A673 (cell line): ENCODE results near the gene PDE8A. TPM values are rescaled to one million over a fixed set of nuclear protein-coding genes. Genes with fewer than 3 reads are reported as not detected.

ENCODE experiments used
- BruUV-seq: library from RNA; stranded (reverse); fragments of 400-500 nt; replicated peaks from 2 replicates; lab custom pipeline; 2021; lab: Mats Ljungman, UMichigan
- CTCF ChIA-PET: fragments of 300-600 bp; sonication (Branson Sonifier 250); formaldehyde crosslinking; loops from one replicate; lab custom pipeline; 2022; ENCODE audit warnings: antibody characterized with exemption; lab: Charles Lee
- POLR2A ChIA-PET: fragments of 300-600 bp; sonication (Branson Sonifier 250); formaldehyde crosslinking; loops from one replicate; lab custom pipeline; 2022; ENCODE audit warnings: antibody characterized with exemption; ENCODE audit not compliant: low non-redundant PET; lab: Charles Lee
- DNase-seq: peaks from one replicate; pipeline ENCODE4 v3.0.0-alpha.2; 2015; ENCODE audit warnings: low spot score
- H3K27ac ChIP-seq: fragments of 200-600 bp; sonication (generic); 2 replicates; pipeline ENCODE4 v1.5.1; 2016; ENCODE audit warnings: mixed run types, low read depth, mild to moderate bottlenecking, mixed read lengths, antibody characterized with exemption, low read length; ENCODE audit not compliant: poor library complexity, severe bottlenecking
- H3K27me3 ChIP-seq: fragments of 200-600 bp; sonication (generic); replicated peaks from 2 replicates; pipeline ENCODE4 v1.6.1; 2017; ENCODE audit warnings: mixed run types, low read depth, mild to moderate bottlenecking, mixed read lengths, antibody characterized with exemption, low read length; ENCODE audit not compliant: insufficient read depth, poor library complexity
- H3K36me3 ChIP-seq: fragments of 200-600 bp; sonication (generic); 2 replicates; pipeline ENCODE4 v1.6.1; 2016; ENCODE audit warnings: mixed run types, mild to moderate bottlenecking, mixed read lengths, antibody characterized with exemption, low read length; ENCODE audit not compliant: insufficient read depth, poor library complexity, severe bottlenecking
- H3K4me1 ChIP-seq: fragments of 200-600 bp; sonication (generic); 2 replicates; pipeline ENCODE4 v1.6.1; 2017; ENCODE audit warnings: mixed run types, mild to moderate bottlenecking, mixed read lengths, antibody characterized with exemption, low read length; ENCODE audit not compliant: insufficient read depth, poor library complexity, severe bottlenecking
- H3K4me3 ChIP-seq: fragments of 200-600 bp; sonication (generic); 2 replicates; pipeline ENCODE4 v1.5.1; 2016; ENCODE audit warnings: low read depth, mixed run types, mild to moderate bottlenecking, mixed read lengths, low read length; ENCODE audit not compliant: poor library complexity, severe bottlenecking
- H3K9me3 ChIP-seq: fragments of 200-600 bp; sonication (generic); 2 replicates; pipeline ENCODE4 v1.6.1; 2016; ENCODE audit warnings: mixed run types, low read depth, mild to moderate bottlenecking, mixed read lengths, antibody characterized with exemption, low read length; ENCODE audit not compliant: poor library complexity, severe bottlenecking
- EZH2 ChIP-seq: fragments of 200-600 bp; sonication (generic); IDR thresholded peaks from 2 replicates; pipeline ENCODE4 v1.6.1; 2017; ENCODE audit warnings: borderline replicate concordance, low read depth, mild to moderate bottlenecking, mixed read lengths, antibody characterized with exemption, low read length; ENCODE audit not compliant: poor library complexity, severe bottlenecking
- intact Hi-C: fragments of 100-400 bp; cut with micrococcal nuclease; formaldehyde crosslinking; loops from one replicate; pipeline ENCODE4 v1.10.0; 2022; ENCODE audit not compliant: unreplicated experiment
- total RNA-seq: library from RNA; stranded (reverse); gene quantifications from 2 replicates; pipeline ENCODE4 v1.2.3, GENCODE V29; 2021
- TF ChIP-seq, protein P1 (sequence below): fragments of 300-800, 200-600 bp; sonication (generic); conservative IDR thresholded peaks from 2 replicates; pipeline ENCODE4 v1.5.1; 2017; ENCODE audit warnings: low read depth, mild to moderate bottlenecking, antibody characterized with exemption, low read length, moderate library complexity, mixed read lengths

Gene PDE8A
- total RNA-seq, 1 experiment from 2014 or later: 80.7 TPM

DNA sequence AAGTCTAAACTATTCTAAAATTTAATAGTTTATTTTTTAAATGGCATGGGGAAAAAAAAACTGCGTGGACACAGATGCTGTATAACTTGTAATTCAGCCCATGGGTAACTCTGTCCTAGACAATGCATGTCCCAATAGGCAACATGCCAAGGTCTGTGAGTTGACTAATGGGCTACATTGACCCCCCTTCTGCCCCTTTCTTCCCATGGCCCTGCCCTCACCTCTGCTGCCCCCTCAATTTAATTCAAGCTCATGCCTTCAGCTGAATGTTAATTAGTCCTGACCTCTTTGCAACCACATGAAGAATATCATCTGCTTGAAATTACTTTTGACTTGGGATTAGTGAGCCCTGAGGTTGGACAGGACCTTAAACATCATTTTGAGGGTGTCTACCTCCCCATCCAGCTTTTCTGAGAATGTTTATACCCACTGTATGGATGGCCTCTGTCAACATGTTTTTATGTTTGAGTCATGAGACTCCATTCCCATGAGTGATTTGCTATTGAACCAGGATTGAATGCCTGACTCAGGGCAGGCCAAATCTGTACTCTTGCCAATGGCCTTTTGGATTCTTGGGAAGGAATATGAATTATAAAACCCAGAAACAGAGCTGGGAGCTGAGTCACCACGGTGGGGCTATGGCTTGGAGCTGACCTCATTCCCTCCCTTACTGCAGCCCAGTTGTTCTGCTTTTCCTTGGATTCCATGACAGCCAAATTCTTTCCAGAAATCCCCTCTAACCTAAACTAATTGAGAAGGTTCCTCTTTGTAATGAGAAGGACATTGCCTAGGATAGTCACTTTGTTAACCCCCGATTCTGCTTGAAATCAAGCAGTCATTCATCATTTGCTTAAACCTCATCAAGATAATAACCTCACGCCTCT is 33.5 kb upstream of the PDE8A start:
- POLR2A ChIA-PET: interaction anchor here (0.6 kb wide), 1 partner anchor 367 kb away, joined by 3 read pairs; no protein-coding TSS in a partner anchor
- CTCF ChIA-PET: no interaction called here
- no peaks in the 10 kb centered on the region for H3K36me3 ChIP-seq
- H3K4me1 ChIP-seq: no peaks in the 10 kb centered on the region
- no TSS peak for BruUV-seq
- H3K27ac ChIP-seq: no peak overlapping the region
- H3K9me3 ChIP-seq: no peaks in the 10 kb centered on the region
- TF ChIP-seq EZH2: no peak
- TF ChIP-seq, protein P1, sequence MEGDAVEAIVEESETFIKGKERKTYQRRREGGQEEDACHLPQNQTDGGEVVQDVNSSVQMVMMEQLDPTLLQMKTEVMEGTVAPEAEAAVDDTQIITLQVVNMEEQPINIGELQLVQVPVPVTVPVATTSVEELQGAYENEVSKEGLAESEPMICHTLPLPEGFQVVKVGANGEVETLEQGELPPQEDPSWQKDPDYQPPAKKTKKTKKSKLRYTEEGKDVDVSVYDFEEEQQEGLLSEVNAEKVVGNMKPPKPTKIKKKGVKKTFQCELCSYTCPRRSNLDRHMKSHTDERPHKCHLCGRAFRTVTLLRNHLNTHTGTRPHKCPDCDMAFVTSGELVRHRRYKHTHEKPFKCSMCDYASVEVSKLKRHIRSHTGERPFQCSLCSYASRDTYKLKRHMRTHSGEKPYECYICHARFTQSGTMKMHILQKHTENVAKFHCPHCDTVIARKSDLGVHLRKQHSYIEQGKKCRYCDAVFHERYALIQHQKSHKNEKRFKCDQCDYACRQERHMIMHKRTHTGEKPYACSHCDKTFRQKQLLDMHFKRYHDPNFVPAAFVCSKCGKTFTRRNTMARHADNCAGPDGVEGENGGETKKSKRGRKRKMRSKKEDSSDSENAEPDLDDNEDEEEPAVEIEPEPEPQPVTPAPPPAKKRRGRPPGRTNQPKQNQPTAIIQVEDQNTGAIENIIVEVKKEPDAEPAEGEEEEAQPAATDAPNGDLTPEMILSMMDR: no peak
- intact Hi-C loops: no loop called here
- no peak for DNase-seq
- H3K4me3 ChIP-seq: no peak overlapping the region
- H3K27me3 ChIP-seq: no peaks in the 10 kb centered on the region

DNA sequence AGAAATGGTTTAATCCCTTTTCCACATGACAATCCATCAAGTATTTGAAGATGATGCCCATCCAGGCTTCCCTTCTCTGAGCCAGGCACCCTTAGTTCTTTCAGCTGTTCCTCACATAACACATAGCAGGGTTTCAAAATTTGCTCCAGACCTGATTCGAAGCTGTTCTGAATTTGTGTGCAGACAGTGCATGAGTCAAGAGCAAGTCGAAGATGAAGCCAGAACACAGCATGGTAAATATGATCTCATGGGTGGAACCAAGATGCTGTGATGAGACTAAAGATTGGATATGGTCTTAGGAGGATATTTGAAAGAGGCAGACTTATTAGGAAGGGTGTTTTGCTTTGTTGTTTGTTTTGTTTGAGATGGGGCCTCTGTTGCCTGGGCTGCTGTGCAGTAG is 32.6 kb upstream of the PDE8A start:
- Histone ChIP-seq H3K4me3 (no peak overlapping the region), H3K9me3 (no peaks in the 10 kb centered on the region), H3K27me3 (no peaks in the 10 kb centered on the region), H3K4me1 (no peaks in the 10 kb centered on the region), H3K27ac (no peak overlapping the region), H3K36me3 (no peaks in the 10 kb centered on the region)
- BruUV-seq: no TSS peak
- intact Hi-C loops: no loop called here
- ChIA-PET POLR2A (interaction anchor here (0.6 kb wide), 1 partner anchor 368 kb away, joined by 3 read pairs; no protein-coding TSS in a partner anchor), CTCF (no interaction called here)
- no peak for TF ChIP-seq EZH2
- TF ChIP-seq, protein P1: no peak
- no peak for DNase-seq

DNA sequence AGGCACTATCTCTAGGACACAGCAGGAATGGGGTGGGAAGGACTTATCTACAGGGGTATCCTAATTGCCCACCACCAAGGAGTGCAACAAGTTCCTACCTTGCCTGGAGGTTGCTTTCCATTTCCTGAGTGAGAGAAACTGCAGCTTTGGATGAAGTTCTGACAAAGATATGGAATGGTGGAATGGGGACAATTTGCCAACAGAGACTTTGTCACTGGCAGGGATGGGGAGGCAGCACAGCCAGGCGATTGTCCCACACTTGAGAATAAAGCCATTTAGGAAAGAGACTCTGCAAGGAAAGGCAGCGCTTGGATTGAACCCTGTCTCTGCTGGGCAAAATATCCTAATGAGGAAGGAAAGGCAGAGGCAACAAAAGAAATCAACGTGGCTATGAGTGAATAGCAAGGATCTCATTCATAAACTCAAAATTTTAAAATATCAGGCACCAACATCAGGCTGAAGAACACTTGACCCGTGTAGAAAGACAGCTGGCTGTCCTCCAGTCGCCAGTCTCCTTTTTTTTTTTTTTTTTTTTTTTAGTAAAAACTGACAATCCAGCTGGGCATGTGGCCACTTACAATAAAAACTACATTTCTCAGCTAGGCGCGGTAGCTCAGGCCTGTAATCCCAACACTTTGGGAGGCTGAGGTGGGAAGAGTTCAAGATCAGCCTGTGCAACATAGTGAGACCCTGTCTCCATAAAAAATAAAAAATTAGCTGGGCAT is 31.6 kb upstream of the PDE8A start:
- Histone ChIP-seq H3K9me3 (no peaks in the 10 kb centered on the region), H3K27ac (no peak overlapping the region), H3K4me1 (peaks cover 2% of the 10 kb centered on the region), H3K27me3 (no peaks in the 10 kb centered on the region), H3K36me3 (no peaks in the 10 kb centered on the region), H3K4me3 (no peak overlapping the region)
- no peak for DNase-seq
- CTCF ChIA-PET: interaction anchor here (0.8 kb wide), 1 partner anchor 60 kb away, joined by 3 read pairs; no protein-coding TSS in a partner anchor
- TF ChIP-seq, protein P1: no peak
- no peak for TF ChIP-seq EZH2
- intact Hi-C loops: no loop called here
- POLR2A ChIA-PET: no interaction called here
- no TSS peak for BruUV-seq
